GM21529 (cell line): ENCODE data around the gene CDC27.
"Not testable (repeated sequence)": the region's sequence is repeated elsewhere in the genome, so short reads cannot be mapped to it uniquely, and the experiment has no call there.

Experiments used
- ATAC-seq: cut with Tn5 transposase; IDR thresholded peaks from one replicate; pipeline ENCODE4 v1.9.1; 2021; ENCODE audit not compliant: unreplicated experiment

Gene CDC27

GRCh38 chr17:47219621-47220475 lies 30.8 kb upstream of the CDC27 start:
- no peak for ATAC-seq

DNA sequence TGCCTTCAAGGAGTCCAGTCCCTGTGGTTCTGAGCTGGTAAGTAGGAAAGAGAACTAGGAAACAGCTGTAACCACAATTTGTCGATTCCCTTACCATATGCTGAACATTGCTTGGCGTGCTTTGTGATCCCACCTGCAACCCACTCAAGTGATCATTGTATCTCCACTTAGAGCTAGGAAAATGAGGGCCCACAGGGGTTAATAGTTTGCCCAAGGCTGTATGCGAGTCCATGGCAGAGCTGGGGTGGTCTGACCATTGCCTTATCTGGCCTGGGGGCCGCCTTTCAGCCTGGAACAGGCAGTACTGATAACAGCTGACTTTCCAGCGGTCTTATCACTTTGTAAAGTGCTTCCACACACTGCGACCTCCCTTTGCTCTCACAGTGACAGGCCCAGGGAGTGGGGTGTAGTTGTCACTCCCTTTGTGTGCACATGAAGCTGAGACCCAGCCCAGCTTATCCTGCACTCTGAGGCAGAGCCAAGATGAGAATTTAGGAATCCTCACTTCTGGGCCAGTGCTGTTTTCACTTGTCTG lies 29.9 kb upstream of the CDC27 start:
- no peak for ATAC-seq

- ATAC-seq = not testable (repeated sequence)
Observed at GRCh38 chr17:47217279-47217678, 28.2 kb upstream of the CDC27 start.

- ATAC-seq = not testable (repeated sequence)
Observed at GRCh38 chr17:47216821-47217220, 27.7 kb upstream of the CDC27 start.

GRCh38 chr17:47214931-47215330 lies 25.8 kb upstream of the CDC27 start:
- ATAC-seq = no peak

DNA sequence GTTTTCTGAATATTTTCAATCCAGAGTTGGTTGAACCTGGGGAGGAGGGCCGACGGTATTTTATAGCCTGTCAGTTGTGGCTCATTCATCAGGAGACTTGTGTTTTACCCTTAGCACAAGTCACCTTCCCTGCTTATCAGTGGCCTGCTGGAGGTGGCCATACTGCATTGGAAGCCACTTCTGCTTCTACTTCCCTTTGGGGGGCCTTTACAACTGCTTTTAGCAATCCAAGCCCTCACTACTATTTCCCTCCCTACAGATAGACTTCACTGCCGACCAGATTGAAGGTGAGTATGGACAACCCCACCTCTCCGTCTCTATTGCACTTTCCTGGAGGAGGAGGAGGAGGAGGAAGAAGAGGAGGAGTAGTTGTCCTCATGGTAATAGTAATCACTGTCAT lies 24.4 kb upstream of the CDC27 start:
- no peak for ATAC-seq

- no peak for ATAC-seq
Observed at GRCh38 chr17:47212458-47212857, 23.4 kb upstream of the CDC27 start.

DNA sequence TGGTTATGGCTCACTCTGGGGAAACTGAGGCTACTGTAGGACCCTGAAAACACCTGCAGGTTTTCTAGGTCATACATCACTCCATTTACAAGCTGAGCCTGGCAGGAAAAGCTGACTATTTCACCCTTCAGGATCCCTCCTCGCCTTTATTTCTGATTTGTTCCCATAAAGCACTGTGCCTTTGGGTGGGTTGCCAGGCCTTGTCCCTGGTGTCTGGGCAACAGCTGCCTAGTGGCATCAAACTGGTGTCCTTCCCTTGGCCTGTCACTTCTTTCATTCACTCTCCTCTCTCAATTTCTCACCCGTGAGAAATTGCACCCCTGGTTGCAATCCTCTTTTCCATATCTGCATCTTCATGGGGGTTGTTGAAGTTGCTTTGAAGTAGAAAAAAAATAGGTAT lies 21.7 kb upstream of the CDC27 start:
- no peak for ATAC-seq

DNA sequence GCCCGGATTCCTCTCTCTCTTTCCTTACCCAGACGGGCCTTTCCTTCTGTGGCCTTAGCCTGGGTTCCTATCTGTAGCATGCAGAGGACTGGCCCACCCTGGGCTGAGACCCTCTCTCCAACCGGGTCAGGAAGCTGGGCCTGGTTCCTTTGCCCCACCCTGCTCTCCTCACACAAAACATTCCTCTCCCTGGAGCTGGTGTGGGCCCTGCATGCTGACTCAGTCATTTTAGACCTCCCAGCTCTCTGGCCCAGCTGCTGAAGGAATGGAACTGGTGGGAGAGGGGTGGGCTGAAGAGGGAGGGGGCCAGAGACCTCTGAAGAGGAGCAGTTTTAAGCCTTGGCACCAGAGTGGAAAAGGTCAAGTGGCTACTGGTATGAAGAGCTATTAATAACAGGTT lies 21.0 kb upstream of the CDC27 start:
- no peak for ATAC-seq

DNA sequence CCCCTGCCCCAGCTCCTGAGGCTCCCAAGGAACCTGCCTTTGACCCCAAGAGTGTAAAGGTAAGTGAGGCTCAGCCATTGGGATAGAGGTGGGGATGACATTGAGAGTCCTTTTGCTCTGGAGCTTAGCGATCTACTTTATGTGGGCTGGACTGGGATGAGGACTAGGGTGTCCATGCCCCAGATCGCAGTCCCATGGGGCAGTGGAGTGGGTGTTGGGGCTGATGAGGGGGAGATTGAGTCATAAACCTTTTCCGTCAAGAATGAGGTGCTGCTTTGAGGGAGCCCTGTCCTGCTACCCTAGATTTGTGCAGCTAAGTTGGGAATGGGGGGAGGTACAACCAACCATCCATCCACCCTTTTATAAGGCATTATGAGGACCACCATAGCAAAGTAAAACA lies 20.4 kb upstream of the CDC27 start:
- ATAC-seq = no peak

DNA sequence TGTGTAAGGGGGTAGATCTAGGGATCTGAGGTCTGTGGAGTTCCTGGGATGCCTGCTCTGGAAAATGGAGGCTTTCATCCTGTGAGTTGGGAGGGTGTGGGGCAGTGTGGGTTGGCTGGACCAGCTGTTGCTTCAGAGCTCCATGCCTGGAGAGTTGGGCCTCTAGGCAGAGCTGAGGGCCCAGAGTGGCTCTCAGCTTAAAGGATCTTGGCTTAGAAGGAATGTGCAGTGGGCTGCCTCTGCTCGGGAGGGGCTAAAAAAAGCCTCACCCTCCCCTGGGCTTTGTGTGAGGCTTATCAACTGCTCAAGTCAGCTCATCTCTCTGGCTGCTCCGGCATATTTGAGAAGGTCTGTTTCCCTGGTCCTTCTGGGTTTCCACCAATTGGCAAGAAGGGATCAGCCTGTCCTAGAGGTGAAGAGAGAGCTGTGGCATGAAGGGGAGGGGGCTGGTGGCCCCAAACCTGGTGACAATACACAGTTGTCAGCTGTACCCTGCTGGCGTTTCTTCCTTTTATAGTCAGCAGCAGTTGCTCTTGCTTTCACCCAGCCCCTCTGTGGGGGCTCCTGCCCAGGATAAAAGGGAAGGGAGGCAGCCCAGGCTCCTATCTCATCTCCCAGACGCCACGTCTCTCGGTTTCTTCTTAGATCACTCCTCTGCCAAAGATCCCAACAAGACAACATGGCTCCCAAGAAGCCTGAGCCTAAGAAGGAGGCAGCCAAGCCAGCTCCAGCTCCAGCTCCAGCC lies 19.8 kb upstream of the CDC27 start, which contains the start of gene MYL4:
TSS of gene MYL4 (plus strand) at position 605 of the 745 bp plus-strand sequence. CDS start at position 680, 75 bp downstream.
- no peak for ATAC-seq

- no peak for ATAC-seq
Observed at GRCh38 chr17:47207143-47208067, 18.3 kb upstream of the CDC27 start.

DNA sequence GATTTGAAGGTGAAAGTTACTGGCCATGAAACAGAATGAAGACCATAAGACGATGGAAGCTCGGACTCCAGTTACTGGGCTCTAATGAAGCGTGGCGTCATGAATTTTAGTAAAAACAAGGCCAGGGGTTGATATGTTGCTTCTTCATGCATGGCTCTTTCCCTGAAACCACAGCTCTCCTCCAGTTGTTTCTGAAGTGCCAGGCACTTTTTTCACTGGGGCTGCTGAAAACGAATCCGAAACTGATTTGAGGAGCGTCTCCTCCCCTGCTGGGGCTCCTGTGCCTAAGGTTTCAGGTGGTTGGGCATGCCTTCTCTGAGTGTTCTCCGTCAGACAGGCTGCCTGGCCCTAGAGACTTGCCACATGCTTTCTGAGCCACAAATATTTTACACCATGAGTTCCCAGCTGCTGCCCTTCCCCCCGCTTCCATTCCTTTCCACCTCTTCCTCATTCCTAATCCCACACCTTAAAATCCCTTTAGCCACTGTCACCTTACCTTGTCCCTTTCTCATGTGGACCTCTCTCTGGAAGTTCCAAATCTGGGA lies 16.4 kb upstream of the CDC27 start:
- peak; percentile 44 for ATAC-seq

- ATAC-seq = peak; percentile 54
Observed at GRCh38 chr17:47204722-47205418, 15.8 kb upstream of the CDC27 start.

DNA sequence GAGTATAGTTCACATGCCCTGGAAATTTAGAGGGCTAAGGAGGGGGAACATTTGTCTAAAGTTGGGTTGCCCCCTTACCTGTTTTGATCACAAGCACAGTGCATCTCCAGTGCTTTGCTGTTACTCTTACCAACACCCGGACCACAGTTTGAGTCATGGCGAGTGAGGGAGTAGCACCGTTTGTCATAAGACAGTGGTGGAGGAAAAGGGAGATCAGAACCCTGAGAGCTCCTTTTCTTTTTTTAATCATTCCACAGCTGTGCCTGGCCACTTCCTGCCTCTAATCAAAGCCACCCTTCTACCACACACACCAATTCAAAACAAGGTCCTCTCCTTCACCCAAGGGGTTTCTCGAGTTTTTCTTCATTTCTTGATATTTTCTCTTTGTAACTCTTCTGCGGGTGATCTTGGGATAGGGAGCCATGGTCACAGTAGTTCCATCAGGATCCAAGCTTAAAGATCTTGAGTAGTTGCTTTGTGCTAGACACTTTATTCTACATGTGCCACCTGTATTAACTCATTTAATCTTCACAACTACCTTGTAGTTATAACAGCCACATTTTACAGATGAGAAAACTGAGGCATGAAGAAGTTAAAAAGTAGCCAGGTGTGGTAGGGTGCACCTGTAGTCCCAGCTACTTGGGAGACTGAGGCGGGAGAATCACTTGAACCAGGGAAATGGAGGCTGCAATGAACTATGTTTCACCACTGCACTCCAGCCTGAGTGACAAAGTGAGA lies 15.1 kb upstream of the CDC27 start:
- no peak for ATAC-seq

DNA sequence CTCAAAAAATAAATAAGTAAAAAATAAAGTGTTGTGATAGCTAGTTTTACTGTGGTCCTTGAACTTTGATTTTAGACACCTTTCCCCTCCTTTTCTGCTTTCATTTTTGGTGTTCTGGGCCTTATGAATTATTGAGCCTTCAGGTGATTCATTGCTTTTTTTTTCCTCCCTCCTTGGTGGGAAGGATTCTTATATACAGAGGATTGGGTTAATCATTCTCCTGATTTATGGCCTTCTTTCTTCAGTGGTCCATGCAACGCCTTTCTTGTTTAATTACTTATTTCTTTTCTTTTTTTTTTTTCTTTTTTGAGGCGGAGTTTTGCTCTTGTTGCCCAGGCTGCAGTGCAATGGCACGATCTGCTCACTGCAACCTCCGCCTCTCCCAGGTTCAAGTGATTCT lies 12.1 kb upstream of the CDC27 start:
- ATAC-seq = no peak

- ATAC-seq = no peak
Observed at GRCh38 chr17:47200325-47200664, 11.2 kb upstream of the CDC27 start.

DNA sequence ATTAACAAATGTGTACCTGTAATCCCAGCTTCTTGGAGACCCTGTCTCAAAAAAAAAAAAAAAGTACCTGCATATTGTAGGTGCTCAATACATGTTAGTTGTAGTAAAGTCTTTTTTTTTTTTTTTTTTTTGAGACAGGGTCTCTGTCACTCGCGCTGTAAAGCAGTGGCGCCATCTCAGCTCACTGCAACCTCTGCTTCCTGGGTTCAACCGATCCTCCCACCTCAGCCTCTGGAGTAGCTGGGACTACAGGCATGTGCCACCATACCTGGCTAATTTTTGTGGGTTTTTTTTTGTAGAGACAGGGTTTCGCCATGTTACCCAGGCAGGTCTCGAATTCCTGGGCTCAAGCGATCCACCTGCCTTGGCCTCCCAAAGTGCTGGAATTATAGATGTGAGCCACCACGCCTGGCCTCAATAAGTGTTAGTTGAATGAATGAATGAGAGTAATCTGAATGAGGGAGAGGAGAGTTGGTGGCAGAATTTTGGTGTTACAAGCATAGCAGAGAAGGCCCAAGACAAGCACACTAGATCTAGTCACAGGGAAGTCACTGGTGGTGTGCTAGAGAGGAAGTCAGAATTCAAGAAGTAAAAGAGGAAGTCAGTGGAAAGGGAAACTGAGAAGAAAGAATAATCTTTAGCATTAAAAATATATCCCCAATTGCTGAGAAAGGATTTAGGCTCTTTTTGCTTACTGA lies 10.7 kb upstream of the CDC27 start:
- ATAC-seq = no peak

DNA sequence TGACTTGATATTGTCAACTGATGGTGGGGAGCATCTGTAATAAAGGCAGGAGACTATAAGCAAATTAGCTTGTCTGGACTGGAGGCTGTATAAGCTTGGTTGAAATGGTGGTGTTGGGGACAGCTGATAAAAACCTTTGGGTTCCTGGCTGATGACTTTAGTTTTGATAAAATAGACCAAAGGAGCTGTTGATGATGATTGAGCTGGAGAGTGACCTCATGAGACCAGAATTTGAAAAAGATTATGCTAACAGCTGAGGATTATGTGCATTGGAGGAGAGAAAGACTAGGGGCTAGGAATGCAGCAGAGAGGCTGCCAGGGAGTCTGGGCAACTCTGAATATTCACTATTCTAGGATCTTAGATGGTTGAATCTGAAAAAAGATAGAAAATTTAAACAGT lies 8.7 kb upstream of the CDC27 start:
- ATAC-seq = no peak
